ENCODE results near the gene YJU2. TPM values are rescaled to one million over a fixed set of nuclear protein-coding genes. Genes with fewer than 3 reads are reported as not detected.
A peak's percentile ranks its signal among the peaks of the same experiment; 100 is the strongest.
"Not testable (repeated sequence)": the region's sequence is repeated elsewhere in the genome, so short reads cannot be mapped to it uniquely, and the experiment has no call there.

Gene YJU2
- total RNA-seq, 1 donor from 2014 or later = 8.3 TPM

- intact Hi-C loops (cut with micrococcal nuclease) = no loop called here
- DNase-seq (no peak), ATAC-seq (no peak)
These were observed 21.0 kb upstream of the YJU2 start for GRCh38 chr19:4225885-4226284.

GRCh38 chr19:4227771-4228170, 19.1 kb upstream of the YJU2 start:
- intact Hi-C loops (cut with micrococcal nuclease) = no loop called here
- ATAC-seq (no peak), DNase-seq (no peak)

GRCh38 chr19:4228765-4229178, 18.1 kb upstream of the YJU2 start:
- intact Hi-C loops (cut with micrococcal nuclease) = no loop called here
- DNase-seq (no peak), ATAC-seq (no peak)

GRCh38 chr19:4229179-4229931, 17.5 kb upstream of the YJU2 start, which contains the start of gene EBI3:
EBI3 (plus strand) TSS chr19:4229523; CDS start chr19:4229551, 28 bp downstream.
- peak; percentile 57 for ATAC-seq
- DNase-seq = peak; percentile 57
- intact Hi-C loops (cut with micrococcal nuclease) = no loop called here

GRCh38 chr19:4230237-4230636, 16.6 kb upstream of the YJU2 start:
- ATAC-seq; DNase-seq; intact Hi-C loops (cut with micrococcal nuclease): not testable (repeated sequence)

- DNase-seq; ATAC-seq; intact Hi-C loops (cut with micrococcal nuclease): not testable (repeated sequence)
These were observed 15.4 kb upstream of the YJU2 start for GRCh38 chr19:4231521-4231920.

- DNase-seq; intact Hi-C loops (cut with micrococcal nuclease); ATAC-seq: not testable (repeated sequence)
These were observed 14.7 kb upstream of the YJU2 start for GRCh38 chr19:4232139-4232538.

- intact Hi-C loops (cut with micrococcal nuclease) = no loop called here
- DNase-seq = no peak
- no peak for ATAC-seq
These were observed 14.1 kb upstream of the YJU2 start for GRCh38 chr19:4232614-4233281.

GRCh38 chr19:4233282-4233853, 13.5 kb upstream of the YJU2 start:
- ATAC-seq = peak; percentile 62
- intact Hi-C loops (cut with micrococcal nuclease) = no loop called here
- DNase-seq = peak; percentile 72

- DNase-seq = no peak
- no peak for ATAC-seq
- intact Hi-C loops (cut with micrococcal nuclease) = no loop called here
These were observed 12.6 kb upstream of the YJU2 start for GRCh38 chr19:4234142-4234861.

GRCh38 chr19:4234862-4235201, 12.0 kb upstream of the YJU2 start:
- DNase-seq = no peak
- intact Hi-C loops (cut with micrococcal nuclease) = no loop called here
- no peak for ATAC-seq

- ATAC-seq; DNase-seq; intact Hi-C loops (cut with micrococcal nuclease): not testable (repeated sequence)
These were observed 9.4 kb upstream of the YJU2 start for GRCh38 chr19:4237510-4237909.

GRCh38 chr19:4238831-4239230, 8.0 kb upstream of the YJU2 start:
- DNase-seq = no peak
- no peak for ATAC-seq
- intact Hi-C loops (cut with micrococcal nuclease) = no loop called here

GRCh38 chr19:4241824-4242430, 5.0 kb upstream of the YJU2 start:
- intact Hi-C loops (cut with micrococcal nuclease) = no loop called here
- ATAC-seq (no peak), DNase-seq (no peak)

GRCh38 chr19:4245938-4246337, 942 bp upstream of the YJU2 start:
- DNase-seq; ATAC-seq; intact Hi-C loops (cut with micrococcal nuclease): not testable (repeated sequence)

- intact Hi-C loops (cut with micrococcal nuclease) = no loop called here
- DNase-seq (no peak), ATAC-seq (no peak)
These were observed 9.7 kb downstream of the YJU2 start for GRCh38 chr19:4256563-4256962.

- intact Hi-C loops (cut with micrococcal nuclease) = no loop called here
- DNase-seq = no peak
- ATAC-seq = no peak
These were observed 10.1 kb downstream of the YJU2 start for GRCh38 chr19:4257025-4257424.

- no peak for DNase-seq
- intact Hi-C loops (cut with micrococcal nuclease) = no loop called here
- no peak for ATAC-seq
These were observed 11.3 kb downstream of the YJU2 start for GRCh38 chr19:4258181-4258580.

- DNase-seq = no peak
- intact Hi-C loops (cut with micrococcal nuclease) = no loop called here
- ATAC-seq = no peak
These were observed 13.8 kb downstream of the YJU2 start for GRCh38 chr19:4260613-4261191.
